ENCODE data around the gene NUP160.

DNA sequence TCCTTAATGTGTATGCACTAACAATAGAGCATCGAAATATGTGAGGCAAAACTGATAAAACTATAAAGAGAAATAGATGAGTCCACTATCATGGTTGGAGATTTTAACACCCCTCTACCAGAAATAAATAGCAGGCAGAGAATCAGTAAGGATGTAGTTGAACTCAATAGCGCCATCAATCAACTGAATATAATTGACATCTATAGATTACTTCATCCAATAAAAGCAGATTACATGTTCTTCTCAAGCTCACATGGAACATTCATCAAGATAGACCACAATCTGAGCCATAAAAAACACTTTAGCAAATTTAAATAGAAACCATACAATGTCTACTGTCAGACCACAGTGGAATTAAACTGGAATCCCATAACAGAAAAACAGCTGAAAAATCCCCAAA, 46.9 kb upstream of the NUP160 start:
- TF ChIP-seq CTCF (IDR thresholded peaks at IDR 0.05), result no peak
- TF ChIP-seq POLR2A (IDR thresholded peaks at IDR 0.05), result no peak

Data from body of pancreas (tissue), 4 donors.